Hepatocyte (in vitro differentiated cells): ENCODE measurements around the gene IL12A. TPM values are rescaled to one million over a fixed set of nuclear protein-coding genes. Genes with fewer than 3 reads are reported as not detected.

Experiments
- DNase-seq: peaks from one replicate; pipeline ENCODE4 v3.0.0-alpha.2; 2016; ENCODE audit warnings: low spot score
- H2AFZ ChIP-seq: fragments of 200-600 bp; sonication (generic); 2 replicates; pipeline ENCODE4 v1.6.0; 2016; ENCODE audit warnings: antibody characterized with exemption, mild to moderate bottlenecking
- H3K27ac ChIP-seq: fragments of 200-600 bp; sonication (generic); 2 replicates; pipeline ENCODE4 v1.5.1; 2016; ENCODE audit warnings: mild to moderate bottlenecking
- H3K27me3 ChIP-seq: fragments of 200-600 bp; sonication (generic); 2 replicates; pipeline ENCODE4 v1.6.1; 2016
- H3K36me3 ChIP-seq: fragments of 200-600 bp; sonication (generic); replicated peaks from 2 replicates; pipeline ENCODE4 v1.5.1; 2016; ENCODE audit warnings: low read depth; ENCODE audit not compliant: insufficient read depth
- H3K4me1 ChIP-seq: fragments of 200-600 bp; sonication (generic); 2 replicates; pipeline ENCODE4 v1.5.1; 2016; ENCODE audit warnings: mild to moderate bottlenecking, moderate library complexity; ENCODE audit not compliant: insufficient read depth
- H3K4me2 ChIP-seq: fragments of 200-600 bp; sonication (generic); 2 replicates; pipeline ENCODE4 v1.6.0; 2016
- H3K4me3 ChIP-seq: fragments of 200-600 bp; sonication (generic); 2 replicates; pipeline ENCODE4 v1.5.1; 2016; ENCODE audit warnings: mild to moderate bottlenecking
- H3K79me2 ChIP-seq: fragments of 200-600 bp; sonication (generic); 2 replicates; pipeline ENCODE4 v1.6.0; 2017; ENCODE audit warnings: mild to moderate bottlenecking
- H3K9me2 ChIP-seq: fragments of 200-600 bp; sonication (generic); replicated peaks from 2 replicates; pipeline ENCODE4 v1.6.0; 2017; ENCODE audit warnings: mild to moderate bottlenecking; ENCODE audit not compliant: insufficient read depth
- H3K9me3 ChIP-seq: fragments of 200-600 bp; sonication (generic); 2 replicates; pipeline ENCODE4 v1.5.1; 2016; ENCODE audit warnings: low read depth, mild to moderate bottlenecking
- H4K20me1 ChIP-seq: fragments of 200-600 bp; sonication (generic); 2 replicates; pipeline ENCODE4 v1.6.0; 2016; ENCODE audit warnings: mild to moderate bottlenecking; ENCODE audit not compliant: insufficient read depth, poor library complexity, severe bottlenecking
- EZH2 ChIP-seq: fragments of 200-600 bp; sonication (generic); IDR thresholded peaks from 2 replicates; pipeline ENCODE4 v1.6.1; 2016; ENCODE audit warnings: antibody characterized with exemption, mild to moderate bottlenecking, borderline replicate concordance
- EZH2phosphoT487 ChIP-seq: fragments of 200-600 bp; sonication (generic); IDR thresholded peaks from one replicate; pipeline ENCODE4 v1.6.1; 2018; ENCODE audit warnings: antibody characterized with exemption, mild to moderate bottlenecking, low read depth, moderate library complexity; ENCODE audit not compliant: unreplicated experiment, severe bottlenecking
- WGBS: methylation state at CpG from one replicate; pipeline ENCODE4 v1.1.6; 2016; ENCODE audit warnings: low lambda C conversion rate; ENCODE audit errors: missing lambda C conversion rate; 5-methylcytosine and 5-hydroxymethylcytosine counted together
- polyA plus RNA-seq: library from polyadenylated mRNA; unstranded; fragments of >200 nt; fragmentation: Nextera tagmentation; extraction: Ambion mirVana; gene quantifications from 2 replicates; pipeline ENCODE4 v1.2.1, GENCODE V29; 2016
- total RNA-seq: library from RNA; depleted of rRNA; stranded (reverse); fragments of >200 nt; gene quantifications from 2 replicates; pipeline ENCODE4 v1.2.3, GENCODE V29; 2014
- TF ChIP-seq, protein P1 (sequence below): fragments of 200-600 bp; sonication (generic); IDR thresholded peaks from 2 replicates; pipeline ENCODE4 v1.5.1; 2016; ENCODE audit warnings: antibody characterized with exemption, mild to moderate bottlenecking; ENCODE audit not compliant: poor library complexity

Gene IL12A
- total and polyA plus RNA-seq, 2 experiments from 2014 or later, result 0.86 to 1.0 TPM

DNA sequence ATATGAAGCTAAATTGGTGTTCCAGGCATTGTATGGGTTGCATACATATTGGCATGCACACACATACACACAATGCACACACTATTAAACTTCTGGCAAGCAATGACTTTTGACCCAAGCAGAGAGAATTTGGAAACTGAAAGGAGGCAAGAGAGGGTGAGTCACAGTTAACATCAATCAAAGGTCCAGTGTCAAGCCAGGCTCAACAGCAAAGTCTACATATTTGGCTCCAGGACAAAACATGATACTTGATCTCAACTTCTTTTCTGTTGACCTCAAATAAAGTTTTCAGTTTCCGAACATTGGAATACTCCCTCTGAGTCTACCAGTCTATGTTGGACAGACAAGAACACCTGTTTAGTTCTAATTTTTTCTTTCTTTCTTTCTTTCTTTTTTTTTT, 28.3 kb downstream of the IL12A start:
- no peaks in the 10 kb centered on the region for H3K27me3 ChIP-seq
- WGBS, result 90% methylated on average over 1 of the region's 1 CpG
- no peak overlapping the region for H3K4me2 ChIP-seq
- no peaks in the 10 kb centered on the region for H3K36me3 ChIP-seq
- no peak for TF ChIP-seq EZH2
- TF ChIP-seq, protein P1, sequence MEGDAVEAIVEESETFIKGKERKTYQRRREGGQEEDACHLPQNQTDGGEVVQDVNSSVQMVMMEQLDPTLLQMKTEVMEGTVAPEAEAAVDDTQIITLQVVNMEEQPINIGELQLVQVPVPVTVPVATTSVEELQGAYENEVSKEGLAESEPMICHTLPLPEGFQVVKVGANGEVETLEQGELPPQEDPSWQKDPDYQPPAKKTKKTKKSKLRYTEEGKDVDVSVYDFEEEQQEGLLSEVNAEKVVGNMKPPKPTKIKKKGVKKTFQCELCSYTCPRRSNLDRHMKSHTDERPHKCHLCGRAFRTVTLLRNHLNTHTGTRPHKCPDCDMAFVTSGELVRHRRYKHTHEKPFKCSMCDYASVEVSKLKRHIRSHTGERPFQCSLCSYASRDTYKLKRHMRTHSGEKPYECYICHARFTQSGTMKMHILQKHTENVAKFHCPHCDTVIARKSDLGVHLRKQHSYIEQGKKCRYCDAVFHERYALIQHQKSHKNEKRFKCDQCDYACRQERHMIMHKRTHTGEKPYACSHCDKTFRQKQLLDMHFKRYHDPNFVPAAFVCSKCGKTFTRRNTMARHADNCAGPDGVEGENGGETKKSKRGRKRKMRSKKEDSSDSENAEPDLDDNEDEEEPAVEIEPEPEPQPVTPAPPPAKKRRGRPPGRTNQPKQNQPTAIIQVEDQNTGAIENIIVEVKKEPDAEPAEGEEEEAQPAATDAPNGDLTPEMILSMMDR, result no peak
- TF ChIP-seq EZH2phosphoT487, result no peak
- H3K9me3 ChIP-seq, result no peaks in the 10 kb centered on the region
- no peak for DNase-seq
- no peak overlapping the region for H3K4me3 ChIP-seq
- H3K27ac ChIP-seq, result no peak overlapping the region
- H3K4me1 ChIP-seq, result no peaks in the 10 kb centered on the region
- H2AFZ ChIP-seq, result no peak overlapping the region
- no peaks in the 10 kb centered on the region for H3K79me2 ChIP-seq
- H4K20me1 ChIP-seq, result no peaks in the 10 kb centered on the region
- H3K9me2 ChIP-seq, result no peaks in the 10 kb centered on the region

GRCh38 chr3:160018959-160019358, 30.3 kb downstream of the IL12A start:
- Histone ChIP-seq H3K4me1 (no peaks in the 10 kb centered on the region), H3K27ac (no peak overlapping the region), H3K27me3 (no peaks in the 10 kb centered on the region), H2AFZ (no peak overlapping the region), H3K79me2 (no peaks in the 10 kb centered on the region), H3K4me2 (no peak overlapping the region), H3K4me3 (no peak overlapping the region), H3K9me2 (no peaks in the 10 kb centered on the region), H3K36me3 (no peaks in the 10 kb centered on the region), H4K20me1 (no peaks in the 10 kb centered on the region), H3K9me3 (no peaks in the 10 kb centered on the region)
- WGBS, result 70% methylated on average over 5 of the region's 5 CpGs
- DNase-seq, result no peak
- TF ChIP-seq EZH2phosphoT487 (no peak), EZH2 (no peak)
- TF ChIP-seq, protein P1, result no peak

DNA sequence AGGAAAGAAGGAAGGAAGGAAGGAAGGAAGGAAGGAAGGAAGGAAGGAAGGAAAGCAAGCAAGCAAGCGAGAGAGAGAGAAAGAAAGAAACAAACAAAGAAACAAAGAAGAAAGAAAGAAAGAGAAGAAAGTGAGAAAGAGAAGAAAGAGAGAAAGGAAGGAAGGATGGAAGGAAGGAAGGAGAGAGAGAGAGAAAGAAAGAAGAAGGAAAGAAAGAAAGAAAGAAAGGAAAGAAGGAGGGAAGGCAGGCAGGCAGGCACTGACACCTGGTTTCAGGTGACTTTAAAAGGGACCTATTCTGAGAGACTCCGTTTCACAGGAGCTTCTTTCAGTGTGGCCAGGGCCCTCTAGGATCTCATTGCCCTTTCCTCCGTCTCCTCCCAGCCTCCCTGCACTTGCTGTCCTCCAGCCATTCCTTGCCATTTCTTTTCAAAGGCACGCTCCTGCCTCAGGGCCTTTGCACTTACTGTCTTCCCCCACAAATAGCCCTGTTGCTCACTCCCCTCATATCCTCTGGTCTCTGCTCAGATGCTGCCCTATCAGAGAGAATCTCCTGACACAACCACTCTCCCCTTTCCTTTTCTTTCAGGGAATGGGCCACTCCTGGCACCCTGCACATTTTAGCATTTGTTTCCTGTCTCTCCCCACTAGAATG, 31.5 kb downstream of the IL12A start:
- H3K9me3 ChIP-seq, result no peaks in the 10 kb centered on the region
- 71% methylated on average over 3 of the region's 4 CpGs for WGBS
- no peaks in the 10 kb centered on the region for H4K20me1 ChIP-seq
- no peaks in the 10 kb centered on the region for H3K9me2 ChIP-seq
- H2AFZ ChIP-seq, result no peak overlapping the region
- no peak overlapping the region for H3K4me3 ChIP-seq
- H3K79me2 ChIP-seq, result no peaks in the 10 kb centered on the region
- H3K36me3 ChIP-seq, result no peaks in the 10 kb centered on the region
- no peaks in the 10 kb centered on the region for H3K4me1 ChIP-seq
- DNase-seq, result no peak
- no peak overlapping the region for H3K4me2 ChIP-seq
- TF ChIP-seq EZH2 (no peak), EZH2phosphoT487 (no peak)
- TF ChIP-seq, protein P1, result no peak
- no peaks in the 10 kb centered on the region for H3K27me3 ChIP-seq
- no peak overlapping the region for H3K27ac ChIP-seq

GRCh38 chr3:160022068-160022467, 33.4 kb downstream of the IL12A start:
- Histone ChIP-seq H3K4me2 (no peak overlapping the region), H3K27me3 (no peaks in the 10 kb centered on the region), H3K9me3 (no peaks in the 10 kb centered on the region), H3K4me1 (no peaks in the 10 kb centered on the region), H3K27ac (no peak overlapping the region), H2AFZ (no peak overlapping the region), H4K20me1 (no peaks in the 10 kb centered on the region), H3K79me2 (no peaks in the 10 kb centered on the region), H3K36me3 (no peaks in the 10 kb centered on the region), H3K4me3 (no peak overlapping the region), H3K9me2 (no peaks in the 10 kb centered on the region)
- TF ChIP-seq, protein P1, result no peak
- TF ChIP-seq EZH2phosphoT487, result no peak
- TF ChIP-seq EZH2, result no peak
- 80% methylated on average over 9 of the region's 9 CpGs for WGBS
- no peak for DNase-seq
